PC-9 (cell line): ENCODE measurements around the gene ADI1. TPM values are rescaled to one million over a fixed set of nuclear protein-coding genes. Genes with fewer than 3 reads are reported as not detected.

Experiments
- BruUV-seq: library from RNA; stranded (reverse); fragments of 400-500 nt; replicated peaks from 2 replicates; lab custom pipeline; 2021; lab: Mats Ljungman, UMichigan
- CTCF ChIA-PET: fragments of 300-600 bp; sonication (Branson Sonifier 250); formaldehyde crosslinking; loops from one replicate; lab custom pipeline; 2022; ENCODE audit warnings: antibody characterized with exemption; lab: Charles Lee
- POLR2A ChIA-PET: fragments of 300-600 bp; sonication (Branson Sonifier 250); formaldehyde crosslinking; loops from one replicate; lab custom pipeline; 2022; ENCODE audit warnings: antibody characterized with exemption; ENCODE audit not compliant: unreplicated experiment; lab: Charles Lee
- DNase-seq, 2 experiments: peaks; one replicate each; pipeline versions ENCODE4 v3.0.0 to v3.0.0-alpha.2; 2015 to 2022; ENCODE audit warnings: mixed read lengths in 1 of 2
- H2AFZ ChIP-seq: fragments of 200-600 bp; sonication (generic); 2 replicates; pipeline ENCODE4 v1.8.1; 2017; ENCODE audit warnings: antibody characterized with exemption
- H3F3A ChIP-seq: fragments of 200-600 bp; sonication (generic); 2 replicates; pipeline ENCODE4 v1.8.1; 2017; ENCODE audit warnings: antibody characterized with exemption, mild to moderate bottlenecking, low read depth; ENCODE audit not compliant: insufficient read depth
- H3K27ac ChIP-seq: fragments of 200-600 bp; sonication (generic); 2 replicates; pipeline ENCODE4 v1.6.1; 2016; ENCODE audit warnings: mixed run types
- H3K27me3 ChIP-seq: fragments of 200-600 bp; sonication (generic); 2 replicates; pipeline ENCODE4 v1.6.1; 2016; ENCODE audit warnings: low read depth, mixed run types; ENCODE audit not compliant: insufficient read depth
- H3K36me3 ChIP-seq: fragments of 200-600 bp; sonication (generic); 2 replicates; pipeline ENCODE4 v1.6.1; 2016; ENCODE audit warnings: low read depth, mixed run types
- H3K4me1 ChIP-seq: fragments of 200-600 bp; sonication (generic); replicated peaks from 2 replicates; pipeline ENCODE4 v1.6.1; 2016; ENCODE audit warnings: mixed run types; ENCODE audit not compliant: insufficient read depth
- H3K4me2 ChIP-seq: fragments of 200-600 bp; sonication (generic); 2 replicates; pipeline ENCODE4 v1.6.1; 2017; ENCODE audit warnings: mixed run types
- H3K4me3 ChIP-seq: fragments of 200-600 bp; sonication (generic); 2 replicates; pipeline ENCODE4 v1.6.1; 2016; ENCODE audit warnings: mixed run types
- H3K79me2 ChIP-seq: fragments of 200-600 bp; sonication (generic); 2 replicates; pipeline ENCODE4 v1.6.1; 2017; ENCODE audit warnings: low read depth, mixed run types
- H3K9me2 ChIP-seq: fragments of 200-600 bp; sonication (generic); 2 replicates; pipeline ENCODE4 v1.8.1; 2017; ENCODE audit warnings: mild to moderate bottlenecking; ENCODE audit not compliant: insufficient read depth
- H3K9me3 ChIP-seq: fragments of 200-600 bp; sonication (generic); 2 replicates; pipeline ENCODE4 v1.8.1; 2016; ENCODE audit warnings: low read depth; ENCODE audit not compliant: insufficient read depth
- H4K20me1 ChIP-seq: fragments of 200-600 bp; sonication (generic); 2 replicates; pipeline ENCODE4 v1.8.1; 2017; ENCODE audit not compliant: insufficient read depth
- CTCF ChIP-seq: fragments of 200-600 bp; sonication (generic); conservative IDR thresholded peaks from 2 replicates; pipeline ENCODE4 v1.6.1; 2017; ENCODE audit warnings: mixed run types, antibody characterized with exemption, mild to moderate bottlenecking, moderate library complexity
- EZH2 ChIP-seq: fragments of 200-600 bp; sonication (generic); IDR thresholded peaks from 2 replicates; pipeline ENCODE4 v1.8.0; 2017; ENCODE audit warnings: antibody characterized with exemption, low read depth
- intact Hi-C: fragments of 100-400 bp; cut with micrococcal nuclease; formaldehyde crosslinking; loops from one replicate; pipeline ENCODE4 v1.10.0; 2022; ENCODE audit not compliant: unreplicated experiment
- total RNA-seq: library from RNA; stranded (reverse); gene quantifications from 2 replicates; pipeline ENCODE4 v1.2.3, GENCODE V29; 2021

The ADI1 gene
- total RNA-seq, 1 experiment from 2014 or later: 54.5 TPM

- intact Hi-C loops: no loop called here
Measured at GRCh38 chr2:3535467-3535793, 16.1 kb upstream of the ADI1 start.

GRCh38 chr2:3534251-3534814 lies 15.0 kb upstream of the ADI1 start:
- no peak for DNase-seq

More at GRCh38 chr2:3535467-3535793, 16.1 kb upstream of the ADI1 start:
- H3K27me3 ChIP-seq: no peaks in the 10 kb centered on the region
- DNase-seq: peak in 1 of 2 experiments; percentile 37
- BruUV-seq: no TSS peak
- no peaks in the 10 kb centered on the region for H4K20me1 ChIP-seq
- peak overlapping the region; percentile 54 for H3K4me3 ChIP-seq
- H3K9me2 ChIP-seq: no peaks in the 10 kb centered on the region
- peak overlapping the region; percentile 83 for H2AFZ ChIP-seq
- H3K27ac ChIP-seq: peak overlapping the region; percentile 88
- ChIA-PET POLR2A (interaction anchor here (0.6 kb wide), 1 partner anchor 40 kb away, joined by 7 read pairs; no protein-coding TSS in a partner anchor), CTCF (interaction anchor here (0.6 kb wide), 1 partner anchor 31 kb away, joined by 3 read pairs; no protein-coding TSS in a partner anchor)
- peaks cover 30% of the 10 kb centered on the region for H3K4me1 ChIP-seq
- no peaks in the 10 kb centered on the region for H3K36me3 ChIP-seq
- H3K4me2 ChIP-seq: peak overlapping the region; percentile 85
- H3K9me3 ChIP-seq: no peaks in the 10 kb centered on the region; the same call in 1 of the 2 replicates
- H3F3A ChIP-seq: peaks cover 41% of the 10 kb centered on the region
- no peaks in the 10 kb centered on the region for H3K79me2 ChIP-seq
- TF ChIP-seq CTCF (no peak), EZH2 (no peak)

GRCh38 chr2:3533836-3534235 lies 14.5 kb upstream of the ADI1 start:
- no peak overlapping the region for H3K4me3 ChIP-seq
- no peaks in the 10 kb centered on the region for H3K79me2 ChIP-seq
- H3K27me3 ChIP-seq: no peaks in the 10 kb centered on the region
- H3F3A ChIP-seq: peaks cover 33% of the 10 kb centered on the region
- BruUV-seq: no TSS peak
- H4K20me1 ChIP-seq: no peaks in the 10 kb centered on the region
- H3K9me2 ChIP-seq: no peaks in the 10 kb centered on the region
- no peaks in the 10 kb centered on the region; the same call in 1 of the 2 replicates for H3K9me3 ChIP-seq
- peaks cover 30% of the 10 kb centered on the region for H3K4me1 ChIP-seq
- H3K4me2 ChIP-seq: no peak overlapping the region
- CTCF ChIA-PET: no interaction called here
- TF ChIP-seq EZH2 (no peak), CTCF (no peak)
- H3K27ac ChIP-seq: no peak overlapping the region
- H3K36me3 ChIP-seq: no peaks in the 10 kb centered on the region
- intact Hi-C loops: no loop called here
- DNase-seq: no peak
- no peak overlapping the region for H2AFZ ChIP-seq
- POLR2A ChIA-PET: no interaction called here

More at GRCh38 chr2:3534251-3534814, 15.0 kb upstream of the ADI1 start:
- CTCF ChIA-PET: no interaction called here
- H3K9me3 ChIP-seq: no peaks in the 10 kb centered on the region; the same call in 1 of the 2 replicates
- no peak overlapping the region for H3K27ac ChIP-seq
- no peaks in the 10 kb centered on the region for H3K9me2 ChIP-seq
- POLR2A ChIA-PET: no interaction called here
- no peaks in the 10 kb centered on the region for H3K27me3 ChIP-seq
- intact Hi-C loops: no loop called here
- no peaks in the 10 kb centered on the region for H3K79me2 ChIP-seq
- H2AFZ ChIP-seq: no peak overlapping the region
- no peaks in the 10 kb centered on the region for H4K20me1 ChIP-seq
- H3F3A ChIP-seq: peaks cover 38% of the 10 kb centered on the region
- BruUV-seq: no TSS peak
- no peak for TF ChIP-seq EZH2
- TF ChIP-seq CTCF: no peak
- H3K4me2 ChIP-seq: no peak overlapping the region
- no peak overlapping the region for H3K4me3 ChIP-seq
- H3K36me3 ChIP-seq: no peaks in the 10 kb centered on the region
- peaks cover 30% of the 10 kb centered on the region for H3K4me1 ChIP-seq
